CD8-positive, alpha-beta memory T cell (primary cell): Measurements from ENCODE around the gene AGXT. TPM values are rescaled to one million over a fixed set of nuclear protein-coding genes. Genes with fewer than 3 reads are reported as not detected.
A peak's percentile ranks its signal among the peaks of the same experiment; 100 is the strongest.

Experiments
- CTCF ChIA-PET: fragments of 350-600 bp; sonication (Branson Sonifier 250); formaldehyde crosslinking; loops from one replicate; lab custom pipeline; 2021; ENCODE audit warnings: antibody characterized with exemption; lab: Charles Lee
- POLR2A ChIA-PET: fragments of 350-600 bp; sonication (Branson Sonifier 250); formaldehyde crosslinking; loops from one replicate; lab custom pipeline; 2021; ENCODE audit warnings: antibody characterized with exemption; lab: Charles Lee
- DNase-seq, 5 donors: peaks; one replicate each; pipeline versions ENCODE4 v3.0.0 to v3.0.0-alpha.2; 2020 to 2022; ENCODE audit warnings: mixed read lengths in 1 of 5
- H3K27ac ChIP-seq: one replicate; pipeline ENCODE4 v1.7.0; 2013; ENCODE audit warnings: low read depth, mild to moderate bottlenecking, low read length, moderate library complexity
- H3K27me3 ChIP-seq: 2 replicates; pipeline ENCODE4 v1.7.0; 2013; ENCODE audit warnings: low read length, mild to moderate bottlenecking; ENCODE audit not compliant: insufficient read depth, poor library complexity, severe bottlenecking
- H3K36me3 ChIP-seq: 2 replicates; pipeline ENCODE4 v1.7.0; 2013; ENCODE audit warnings: mild to moderate bottlenecking, low read length, moderate library complexity; ENCODE audit not compliant: insufficient read depth
- H3K4me1 ChIP-seq: 2 replicates; pipeline ENCODE4 v1.7.0; 2013; ENCODE audit warnings: mild to moderate bottlenecking, low read length, moderate library complexity; ENCODE audit not compliant: insufficient read depth
- H3K4me3 ChIP-seq: 2 replicates; pipeline ENCODE4 v1.7.0; 2013; ENCODE audit warnings: mild to moderate bottlenecking, low read length
- H3K9me3 ChIP-seq: 2 replicates; pipeline ENCODE4 v1.7.0; 2013; ENCODE audit warnings: mild to moderate bottlenecking, low read length
- H3K27ac Mint-ChIP-seq, 8 donors: one replicate each; pipeline ENCODE4 v1.8.0; 2020 to 2021; ENCODE audit warnings: mixed read lengths in 8 of 8, mild to moderate bottlenecking in 6 of 8, inconsistent platforms in 3 of 8, moderate library complexity in 3 of 8
- H3K27me3 Mint-ChIP-seq, 2 donors: one replicate each; pipeline ENCODE4 v1.8.0; 2020 to 2021; ENCODE audit warnings: mixed read lengths in 2 of 2, mild to moderate bottlenecking in 1 of 2, moderate library complexity in 1 of 2
- H3K36me3 Mint-ChIP-seq, 3 donors: one replicate each; pipeline ENCODE4 v1.8.0; 2020 to 2021; ENCODE audit warnings: mixed read lengths in 3 of 3, inconsistent platforms in 1 of 3, mild to moderate bottlenecking in 1 of 3
- H3K4me1 Mint-ChIP-seq, 3 donors: one replicate each; pipeline ENCODE4 v1.8.0; 2020 to 2021; ENCODE audit warnings: mixed read lengths in 3 of 3, inconsistent platforms in 1 of 3, mild to moderate bottlenecking in 1 of 3
- H3K4me3 Mint-ChIP-seq, 7 donors: one replicate each; pipeline ENCODE4 v1.8.0; 2020 to 2021; ENCODE audit warnings: mixed read lengths in 7 of 7, mild to moderate bottlenecking in 6 of 7, moderate library complexity in 4 of 7, inconsistent platforms in 2 of 7
- H3K9me3 Mint-ChIP-seq, 5 donors: one replicate each; pipeline ENCODE4 v1.8.0; 2020 to 2022; ENCODE audit warnings: mixed read lengths in 5 of 5, mild to moderate bottlenecking in 3 of 5, moderate library complexity in 2 of 5, inconsistent platforms in 1 of 5
- polyA plus RNA-seq: library from polyadenylated mRNA; unstranded; fragments of 300-500 nt; fragmentation: Illumina TruSeq; gene quantifications from one replicate; pipeline ENCODE4 v1.2.3, GENCODE V29; 2021
- total RNA-seq, 2 experiments: library from RNA; stranded (reverse); gene quantifications; one replicate each; pipeline ENCODE4 v1.2.3, GENCODE V29; 2021

The AGXT gene
- total and polyA plus RNA-seq, 3 experiments from 2014 or later: not detected

GRCh38 chr2:240914645-240915525, 46.3 kb downstream of the AGXT start:
- DNase-seq: peak in 1 of 5 donors; percentile 43
- H3K36me3 ChIP-seq: no peaks in the 10 kb centered on the region
- no peaks in the 10 kb centered on the region for H3K4me1 ChIP-seq
- POLR2A ChIA-PET: no interaction called here
- Mint-ChIP-seq H3K4me1 (no peaks in the 10 kb centered on the region), H3K27ac (no peak overlapping the region), H3K4me3 (peak overlapping the region in 1 of 7 donors; percentile 44), H3K36me3 (no peaks in the 10 kb centered on the region), H3K27me3 (peaks cover 13 to 31% of the 10 kb centered on the region in 2 donors), H3K9me3 (no peaks in the 10 kb centered on the region)
- no peaks in the 10 kb centered on the region for H3K9me3 ChIP-seq
- no peak overlapping the region for H3K27ac ChIP-seq
- H3K27me3 ChIP-seq: no peaks in the 10 kb centered on the region
- CTCF ChIA-PET: interaction anchor here (0.8 to 1.8 kb wide), 6 partner anchors 11 to 229 kb away, joined by 3 to 5 read pairs (median 4); partner anchors contain the start of gene MAB21L4
- H3K4me3 ChIP-seq: no peak overlapping the region

GRCh38 chr2:240915526-240916341, 47.1 kb downstream of the AGXT start:
- ChIA-PET POLR2A (no interaction called here), CTCF (interaction anchor here (1.1 to 1.8 kb wide), 2 partner anchors 10 to 24 kb away, joined by 5 read pairs; no protein-coding TSS in a partner anchor)
- H3K27me3 ChIP-seq: no peaks in the 10 kb centered on the region
- H3K36me3 Mint-ChIP-seq: no peaks in the 10 kb centered on the region
- no peak overlapping the region for H3K4me3 Mint-ChIP-seq
- H3K36me3 ChIP-seq: no peaks in the 10 kb centered on the region
- H3K27ac Mint-ChIP-seq: no peak overlapping the region
- no peaks in the 10 kb centered on the region for H3K9me3 ChIP-seq
- H3K4me1 ChIP-seq: no peaks in the 10 kb centered on the region
- peaks cover 10 to 24% of the 10 kb centered on the region in 2 donors for H3K27me3 Mint-ChIP-seq
- peak in 1 of 5 donors; percentile 15 for DNase-seq
- no peak overlapping the region for H3K27ac ChIP-seq
- H3K4me3 ChIP-seq: no peak overlapping the region
- H3K9me3 Mint-ChIP-seq: no peaks in the 10 kb centered on the region
- H3K4me1 Mint-ChIP-seq: no peaks in the 10 kb centered on the region

GRCh38 chr2:240916571-240917008, 48.0 kb downstream of the AGXT start:
- no peaks in the 10 kb centered on the region for H3K27me3 ChIP-seq
- Mint-ChIP-seq H3K4me3 (peak overlapping the region in 1 of 7 donors; percentile 27), H3K27ac (no peak overlapping the region), H3K27me3 (peaks cover 10 to 21% of the 10 kb centered on the region in 2 donors), H3K9me3 (no peaks in the 10 kb centered on the region), H3K36me3 (no peaks in the 10 kb centered on the region), H3K4me1 (no peaks in the 10 kb centered on the region)
- CTCF ChIA-PET: no interaction called here
- H3K27ac ChIP-seq: no peak overlapping the region
- H3K4me3 ChIP-seq: no peak overlapping the region
- H3K36me3 ChIP-seq: no peaks in the 10 kb centered on the region
- DNase-seq: peak in 1 of 5 donors; percentile 43
- POLR2A ChIA-PET: no interaction called here
- H3K4me1 ChIP-seq: no peaks in the 10 kb centered on the region
- no peaks in the 10 kb centered on the region for H3K9me3 ChIP-seq

GRCh38 chr2:240917009-240917683, 48.5 kb downstream of the AGXT start:
- no peaks in the 10 kb centered on the region for H3K27me3 ChIP-seq
- H3K9me3 ChIP-seq: no peaks in the 10 kb centered on the region
- no peaks in the 10 kb centered on the region for H3K36me3 ChIP-seq
- DNase-seq: peak in 1 of 5 donors; percentile 45
- Mint-ChIP-seq H3K27ac (no peak overlapping the region), H3K27me3 (peaks cover 10 to 16% of the 10 kb centered on the region in 2 donors), H3K9me3 (no peaks in the 10 kb centered on the region), H3K36me3 (no peaks in the 10 kb centered on the region), H3K4me3 (peak overlapping the region in 1 of 7 donors; percentile 27), H3K4me1 (no peaks in the 10 kb centered on the region)
- ChIA-PET CTCF (no interaction called here), POLR2A (no interaction called here)
- H3K4me3 ChIP-seq: no peak overlapping the region
- no peak overlapping the region for H3K27ac ChIP-seq
- H3K4me1 ChIP-seq: no peaks in the 10 kb centered on the region

- ChIA-PET POLR2A (no interaction called here), CTCF (no interaction called here)
- H3K36me3 ChIP-seq: no peaks in the 10 kb centered on the region
- Mint-ChIP-seq H3K4me3 (no peak overlapping the region), H3K36me3 (no peaks in the 10 kb centered on the region), H3K27ac (no peak overlapping the region), H3K4me1 (no peaks in the 10 kb centered on the region), H3K27me3 (peaks cover 8 to 10% of the 10 kb centered on the region in 2 donors), H3K9me3 (no peaks in the 10 kb centered on the region)
- no peak overlapping the region for H3K4me3 ChIP-seq
- H3K27me3 ChIP-seq: no peaks in the 10 kb centered on the region
- H3K9me3 ChIP-seq: no peaks in the 10 kb centered on the region
- no peaks in the 10 kb centered on the region for H3K4me1 ChIP-seq
- DNase-seq: no peak
- no peak overlapping the region for H3K27ac ChIP-seq
These were observed 49.1 kb downstream of the AGXT start for GRCh38 chr2:240917684-240918257.

- Mint-ChIP-seq H3K4me3 (no peak overlapping the region), H3K27me3 (peaks cover 8 to 9% of the 10 kb centered on the region in 2 donors), H3K9me3 (no peaks in the 10 kb centered on the region), H3K27ac (no peak overlapping the region), H3K4me1 (no peaks in the 10 kb centered on the region), H3K36me3 (no peaks in the 10 kb centered on the region)
- Histone ChIP-seq H3K27me3 (no peaks in the 10 kb centered on the region), H3K9me3 (no peaks in the 10 kb centered on the region), H3K27ac (no peak overlapping the region), H3K36me3 (no peaks in the 10 kb centered on the region), H3K4me3 (no peak overlapping the region), H3K4me1 (no peaks in the 10 kb centered on the region)
- ChIA-PET CTCF (no interaction called here), POLR2A (no interaction called here)
- peak in 1 of 5 donors; percentile 39 for DNase-seq
These were observed 49.9 kb downstream of the AGXT start for GRCh38 chr2:240918258-240919091.

GRCh38 chr2:240919161-240919781, 50.6 kb downstream of the AGXT start:
- DNase-seq: peak in 1 of 5 donors; percentile 44

More at GRCh38 chr2:240919161-240919781, 50.6 kb downstream of the AGXT start:
- no peak overlapping the region for H3K27ac Mint-ChIP-seq
- H3K9me3 Mint-ChIP-seq: no peaks in the 10 kb centered on the region
- POLR2A ChIA-PET: no interaction called here
- H3K4me1 ChIP-seq: no peaks in the 10 kb centered on the region
- no peaks in the 10 kb centered on the region for H3K36me3 Mint-ChIP-seq
- peaks cover 6 to 9% of the 10 kb centered on the region in 2 donors for H3K27me3 Mint-ChIP-seq
- no peaks in the 10 kb centered on the region for H3K4me1 Mint-ChIP-seq
- no peak overlapping the region for H3K4me3 Mint-ChIP-seq
- no peak overlapping the region for H3K27ac ChIP-seq
- no peaks in the 10 kb centered on the region for H3K36me3 ChIP-seq
- no peaks in the 10 kb centered on the region for H3K27me3 ChIP-seq
- CTCF ChIA-PET: no interaction called here
- H3K9me3 ChIP-seq: no peaks in the 10 kb centered on the region
- no peak overlapping the region for H3K4me3 ChIP-seq
